Loucy (cell line): ENCODE results near the gene USP15.

Experiments used
- H2AFZ ChIP-seq: fragments of 200-600 bp; sonication (generic); 2 replicates; pipeline ENCODE4 v1.6.0; 2016; ENCODE audit warnings: antibody characterized with exemption, mild to moderate bottlenecking, low read length, moderate library complexity
- H3F3A ChIP-seq: fragments of 200-600 bp; 2 replicates; pipeline ENCODE4 v1.6.0; 2016; ENCODE audit warnings: antibody characterized with exemption, low read depth, mild to moderate bottlenecking
- H3K27me3 ChIP-seq: fragments of 200-600 bp; sonication (generic); 2 replicates; pipeline ENCODE4 v1.6.1; 2014; ENCODE audit warnings: low read length, mild to moderate bottlenecking; ENCODE audit not compliant: insufficient read depth, poor library complexity, severe bottlenecking
- H3K36me3 ChIP-seq: fragments of 200-600 bp; sonication (generic); 2 replicates; pipeline ENCODE4 v1.6.1; 2016; ENCODE audit warnings: low read length; ENCODE audit not compliant: insufficient read depth
- H3K4me1 ChIP-seq: fragments of 200-600 bp; sonication (generic); 2 replicates; pipeline ENCODE4 v1.5.1; 2014; ENCODE audit warnings: low read length, mild to moderate bottlenecking; ENCODE audit not compliant: insufficient read depth, poor library complexity, severe bottlenecking
- H3K4me2 ChIP-seq: fragments of 200-600 bp; sonication (generic); 2 replicates; pipeline ENCODE4 v1.6.0; 2014; ENCODE audit warnings: antibody characterized with exemption, low read length, low read depth, mild to moderate bottlenecking; ENCODE audit not compliant: poor library complexity, severe bottlenecking
- H3K4me3 ChIP-seq: fragments of 200-600 bp; sonication (generic); 2 replicates; pipeline ENCODE4 v1.5.1; 2014; ENCODE audit warnings: low read length, mild to moderate bottlenecking, mixed read lengths; ENCODE audit not compliant: poor library complexity, severe bottlenecking
- H3K79me2 ChIP-seq: fragments of 200-600 bp; sonication (generic); 2 replicates; pipeline ENCODE4 v1.6.1; 2014; ENCODE audit warnings: low read length; ENCODE audit not compliant: insufficient read depth
- H3K9ac ChIP-seq: fragments of 200-600 bp; sonication (generic); 2 replicates; pipeline ENCODE4 v1.6.0; 2014; ENCODE audit warnings: mild to moderate bottlenecking, low read depth, low read length, moderate library complexity; ENCODE audit not compliant: poor library complexity, severe bottlenecking
- H3K9me2 ChIP-seq: fragments of 200-600 bp; sonication (generic); replicated peaks from 2 replicates; pipeline ENCODE4 v1.6.1; 2016; ENCODE audit warnings: low read depth, low read length, mixed read lengths
- H3K9me3 ChIP-seq: fragments of 200-600 bp; sonication (generic); 2 replicates; pipeline ENCODE4 v1.6.1; 2014; ENCODE audit warnings: mild to moderate bottlenecking, antibody characterized with exemption, low read length, low read depth; ENCODE audit not compliant: insufficient read depth
- H4K20me1 ChIP-seq: fragments of 200-600 bp; sonication (generic); 2 replicates; pipeline ENCODE4 v1.6.0; 2014; ENCODE audit warnings: antibody characterized with exemption, low read length, mild to moderate bottlenecking; ENCODE audit not compliant: insufficient read depth, poor library complexity, severe bottlenecking
- CTCF ChIP-seq: fragments of 200-600 bp; sonication (generic); conservative IDR thresholded peaks from 2 replicates; pipeline ENCODE4 v1.5.1; 2014; ENCODE audit warnings: mild to moderate bottlenecking, antibody characterized with exemption, low read length
- EZH2phosphoT487 ChIP-seq: fragments of 200-600 bp; IDR thresholded peaks from 2 replicates; pipeline ENCODE4 v1.6.1; 2018; ENCODE audit warnings: antibody characterized with exemption, mild to moderate bottlenecking, moderate library complexity, borderline replicate concordance

Gene USP15

GRCh38 chr12:62230652-62231051 lies 29.6 kb upstream of the USP15 start:
- H3K4me2 ChIP-seq: no peak overlapping the region
- no peak for TF ChIP-seq CTCF
- no peak for TF ChIP-seq EZH2phosphoT487
- no peak overlapping the region for H3K4me3 ChIP-seq
- no peaks in the 10 kb centered on the region for H3K9me3 ChIP-seq
- no peaks in the 10 kb centered on the region for H3K79me2 ChIP-seq
- no peak overlapping the region for H2AFZ ChIP-seq
- no peak overlapping the region for H3K9ac ChIP-seq
- no peaks in the 10 kb centered on the region for H3F3A ChIP-seq
- no peaks in the 10 kb centered on the region for H3K4me1 ChIP-seq
- no peaks in the 10 kb centered on the region for H3K36me3 ChIP-seq
- H4K20me1 ChIP-seq: no peaks in the 10 kb centered on the region
- no peaks in the 10 kb centered on the region for H3K9me2 ChIP-seq
- H3K27me3 ChIP-seq: no peaks in the 10 kb centered on the region

GRCh38 chr12:62232143-62232729 lies 28.0 kb upstream of the USP15 start:
- no peak overlapping the region for H3K4me2 ChIP-seq
- H3K4me3 ChIP-seq: no peak overlapping the region
- H3K9me3 ChIP-seq: no peaks in the 10 kb centered on the region

GRCh38 chr12:62233805-62234204 lies 26.4 kb upstream of the USP15 start:
- Histone ChIP-seq H3K4me1 (no peaks in the 10 kb centered on the region), H3K79me2 (no peaks in the 10 kb centered on the region), H3F3A (no peaks in the 10 kb centered on the region), H3K4me2 (no peak overlapping the region), H4K20me1 (no peaks in the 10 kb centered on the region), H3K9me2 (no peaks in the 10 kb centered on the region), H3K36me3 (no peaks in the 10 kb centered on the region), H3K27me3 (no peaks in the 10 kb centered on the region), H3K9me3 (no peaks in the 10 kb centered on the region), H3K9ac (no peak overlapping the region), H3K4me3 (no peak overlapping the region), H2AFZ (no peak overlapping the region)
- no peak for TF ChIP-seq CTCF
- TF ChIP-seq EZH2phosphoT487: no peak

More at GRCh38 chr12:62232143-62232729, 28.0 kb upstream of the USP15 start:
- Histone ChIP-seq H3K4me1 (no peaks in the 10 kb centered on the region), H3K9ac (no peak overlapping the region), H3F3A (no peaks in the 10 kb centered on the region), H3K36me3 (no peaks in the 10 kb centered on the region), H3K27me3 (no peaks in the 10 kb centered on the region), H3K79me2 (no peaks in the 10 kb centered on the region), H4K20me1 (no peaks in the 10 kb centered on the region), H2AFZ (no peak overlapping the region), H3K9me2 (no peaks in the 10 kb centered on the region)
- TF ChIP-seq EZH2phosphoT487 (no peak), CTCF (no peak)
